OCI-LY7 (cell line): Measurements from ENCODE around the gene KPNA4.

ENCODE experiments used
- CTCF ChIP-seq: fragments of 200-600 bp; sonication (generic); conservative IDR thresholded peaks from 2 replicates; pipeline ENCODE4 v1.5.1; 2014; ENCODE audit warnings: mild to moderate bottlenecking, antibody characterized with exemption, low read length, moderate library complexity, mixed read lengths
- EZH2phosphoT487 ChIP-seq: fragments of 200-600 bp; sonication (generic); IDR thresholded peaks from 2 replicates; pipeline ENCODE4 v1.6.1; 2018; ENCODE audit warnings: low read depth, borderline replicate concordance, mild to moderate bottlenecking, mixed run types, antibody characterized with exemption, low read length, moderate library complexity, mixed read lengths

- TF ChIP-seq CTCF (no peak), EZH2phosphoT487 (no peak)
Observed at GRCh38 chr3:160605315-160605714, 39.9 kb upstream of the KPNA4 start.
